T-helper 1 cell treated with Interleukin-12 subunit alpha and Interleukin-12 subunit beta and Interleukin-4 antibody, amounts not matched to agents 30 μg/mL and 1 μg/mL, for 36 hours (primary cell): ENCODE measurements around the gene DMRT1.

ENCODE experiments used
- H3K27ac Mint-ChIP-seq: one replicate; pipeline ENCODE4 v1.8.0; 2021; ENCODE audit warnings: mild to moderate bottlenecking, mixed read lengths
- H3K27me3 Mint-ChIP-seq: one replicate; pipeline ENCODE4 v1.8.0; 2021; ENCODE audit warnings: low read depth, mixed read lengths
- H3K36me3 Mint-ChIP-seq: one replicate; pipeline ENCODE4 v1.8.0; 2021; ENCODE audit warnings: low read depth, mixed read lengths
- H3K4me1 Mint-ChIP-seq: one replicate; pipeline ENCODE4 v1.8.0; 2021; ENCODE audit warnings: low read depth, mixed read lengths
- H3K4me3 Mint-ChIP-seq: one replicate; pipeline ENCODE4 v1.8.0; 2021; ENCODE audit warnings: mild to moderate bottlenecking, moderate library complexity, mixed read lengths
- H3K9me3 Mint-ChIP-seq: one replicate; pipeline ENCODE4 v1.8.0; 2021; ENCODE audit warnings: mixed read lengths

Gene DMRT1

DNA sequence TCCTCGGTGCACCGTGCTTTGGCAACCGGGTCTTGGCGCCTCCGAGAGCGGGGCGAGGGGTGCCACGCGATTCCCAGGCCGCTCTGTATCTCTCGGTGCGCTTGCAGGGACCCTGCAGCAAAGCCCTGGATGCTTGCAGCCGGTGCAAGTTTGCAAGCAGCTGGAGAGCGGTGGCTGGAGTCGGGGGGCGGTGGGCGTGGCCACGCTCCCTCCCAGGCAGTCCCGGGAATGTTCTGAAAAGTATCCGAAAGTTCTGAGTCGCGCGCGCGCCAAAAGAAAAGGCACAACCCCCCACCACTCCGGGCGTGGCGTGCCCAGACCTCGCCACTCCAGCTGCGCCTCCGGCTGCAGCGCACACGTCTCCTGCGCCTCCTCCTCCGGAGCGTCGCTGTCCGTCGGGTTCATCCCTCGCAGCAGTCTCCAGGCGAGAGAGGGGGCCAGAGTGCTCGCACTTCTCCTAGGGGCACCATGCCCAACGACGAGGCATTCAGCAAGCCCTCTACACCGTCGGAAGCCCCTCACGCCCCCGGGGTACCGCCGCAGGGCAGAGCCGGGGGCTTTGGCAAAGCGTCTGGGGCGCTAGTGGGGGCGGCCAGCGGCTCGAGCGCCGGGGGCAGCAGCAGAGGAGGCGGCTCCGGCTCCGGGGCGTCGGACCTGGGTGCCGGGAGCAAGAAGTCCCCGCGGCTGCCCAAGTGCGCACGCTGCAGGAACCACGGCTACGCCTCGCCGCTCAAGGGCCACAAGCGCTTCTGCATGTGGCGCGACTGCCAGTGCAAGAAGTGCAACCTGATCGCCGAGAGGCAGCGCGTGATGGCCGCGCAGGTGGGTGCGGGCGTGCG lies at the start of gene DMRT1:
TSS of gene DMRT1 (plus strand) at position 327 of the 839 bp plus-strand sequence. CDS start at position 469, 142 bp downstream.
- Mint-ChIP-seq H3K4me3 (no peak within 1 kb of the TSS), H3K27me3 (peaks cover 50% of the 10 kb centered on the region), H3K4me1 (no peaks in the 10 kb centered on the region), H3K27ac (no peak within 1 kb of the TSS), H3K9me3 (no peaks in the 10 kb centered on the region), H3K36me3 (no peaks in the 10 kb centered on the region)

- Mint-ChIP-seq H3K36me3 (no peaks in the 10 kb centered on the region), H3K9me3 (no peaks in the 10 kb centered on the region), H3K4me1 (no peaks in the 10 kb centered on the region), H3K27ac (no peak overlapping the region), H3K27me3 (no peaks in the 10 kb centered on the region), H3K4me3 (no peak overlapping the region)
Measured at GRCh38 chr9:792331-793260, 48.9 kb upstream of the DMRT1 start.

DNA sequence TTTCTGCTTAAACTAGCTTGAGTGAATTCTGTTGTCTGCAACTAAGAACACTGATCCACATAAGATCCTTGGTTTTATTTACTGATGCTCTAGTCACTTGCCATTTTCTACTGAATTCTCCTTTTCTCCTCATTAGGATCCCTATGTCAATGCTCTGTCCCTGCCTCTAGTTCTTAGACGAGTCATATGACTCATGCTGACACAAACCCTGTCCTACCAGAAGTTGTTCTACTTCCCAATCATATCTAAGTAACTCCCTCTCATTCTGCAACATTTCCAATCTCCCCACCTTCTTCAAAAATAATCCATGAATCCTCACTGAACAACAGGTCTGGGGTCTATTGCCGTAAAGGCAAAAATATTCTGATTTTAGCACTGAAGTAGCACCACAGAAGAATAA lies 47.1 kb upstream of the DMRT1 start:
- no peaks in the 10 kb centered on the region for H3K27me3 Mint-ChIP-seq
- H3K9me3 Mint-ChIP-seq: no peaks in the 10 kb centered on the region
- H3K36me3 Mint-ChIP-seq: no peaks in the 10 kb centered on the region
- no peak overlapping the region for H3K4me3 Mint-ChIP-seq
- H3K27ac Mint-ChIP-seq: no peak overlapping the region
- H3K4me1 Mint-ChIP-seq: no peaks in the 10 kb centered on the region

GRCh38 chr9:795869-796268 lies 45.6 kb upstream of the DMRT1 start:
- H3K27me3 Mint-ChIP-seq: no peaks in the 10 kb centered on the region
- no peak overlapping the region for H3K27ac Mint-ChIP-seq
- H3K4me3 Mint-ChIP-seq: no peak overlapping the region
- no peaks in the 10 kb centered on the region for H3K36me3 Mint-ChIP-seq
- peaks cover 2% of the 10 kb centered on the region for H3K4me1 Mint-ChIP-seq
- H3K9me3 Mint-ChIP-seq: no peaks in the 10 kb centered on the region

- Mint-ChIP-seq H3K27ac (no peak overlapping the region), H3K4me1 (peaks cover 2% of the 10 kb centered on the region), H3K4me3 (no peak overlapping the region), H3K9me3 (no peaks in the 10 kb centered on the region), H3K27me3 (peaks cover 9% of the 10 kb centered on the region), H3K36me3 (no peaks in the 10 kb centered on the region)
Measured at GRCh38 chr9:800591-801150, 40.8 kb upstream of the DMRT1 start.

GRCh38 chr9:801399-802071 lies 40.0 kb upstream of the DMRT1 start:
- Mint-ChIP-seq H3K4me1 (peaks cover 2% of the 10 kb centered on the region), H3K36me3 (no peaks in the 10 kb centered on the region), H3K27me3 (peaks cover 9% of the 10 kb centered on the region), H3K27ac (no peak overlapping the region), H3K9me3 (no peaks in the 10 kb centered on the region), H3K4me3 (no peak overlapping the region)

- H3K27me3 Mint-ChIP-seq: peaks cover 9% of the 10 kb centered on the region
- no peaks in the 10 kb centered on the region for H3K9me3 Mint-ChIP-seq
- peaks cover 2% of the 10 kb centered on the region for H3K4me1 Mint-ChIP-seq
Measured at GRCh38 chr9:804026-804425, 37.5 kb upstream of the DMRT1 start.

GRCh38 chr9:805151-805550 lies 36.3 kb upstream of the DMRT1 start:
- Mint-ChIP-seq H3K27me3 (peaks cover 9% of the 10 kb centered on the region), H3K4me1 (peaks cover 2% of the 10 kb centered on the region), H3K4me3 (no peak overlapping the region), H3K9me3 (no peaks in the 10 kb centered on the region), H3K27ac (no peak overlapping the region), H3K36me3 (no peaks in the 10 kb centered on the region)

More at GRCh38 chr9:804026-804425, 37.5 kb upstream of the DMRT1 start:
- no peaks in the 10 kb centered on the region for H3K36me3 Mint-ChIP-seq
- H3K4me3 Mint-ChIP-seq: no peak overlapping the region
- no peak overlapping the region for H3K27ac Mint-ChIP-seq

- Mint-ChIP-seq H3K4me1 (no peaks in the 10 kb centered on the region), H3K27ac (no peak overlapping the region), H3K9me3 (no peaks in the 10 kb centered on the region), H3K27me3 (peaks cover 9% of the 10 kb centered on the region), H3K4me3 (no peak overlapping the region), H3K36me3 (no peaks in the 10 kb centered on the region)
Measured at GRCh38 chr9:806285-807156, 35.0 kb upstream of the DMRT1 start.

- Mint-ChIP-seq H3K27me3 (no peaks in the 10 kb centered on the region), H3K36me3 (no peaks in the 10 kb centered on the region), H3K9me3 (no peaks in the 10 kb centered on the region), H3K4me3 (no peak overlapping the region), H3K4me1 (no peaks in the 10 kb centered on the region), H3K27ac (no peak overlapping the region)
Measured at GRCh38 chr9:811106-811531, 30.4 kb upstream of the DMRT1 start.

DNA sequence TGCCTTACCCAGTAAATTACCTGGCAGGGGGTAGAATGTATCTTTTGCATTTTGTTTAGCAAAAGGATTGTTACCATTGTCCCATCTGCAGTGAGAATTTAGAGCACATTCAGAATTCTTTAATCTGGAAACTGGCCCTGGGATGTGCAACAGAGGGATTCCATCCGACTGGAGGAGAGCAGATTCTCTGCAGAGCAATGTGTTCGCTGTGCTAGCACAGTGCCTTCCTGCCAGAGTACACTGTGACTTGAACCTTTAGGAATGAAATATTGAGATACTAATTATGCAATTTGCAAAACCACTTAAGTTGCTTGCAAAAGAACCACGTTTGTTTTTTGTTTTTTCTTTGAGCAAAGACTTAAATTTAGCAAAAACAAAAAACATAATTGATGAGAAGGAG lies 22.5 kb upstream of the DMRT1 start:
- no peaks in the 10 kb centered on the region for H3K9me3 Mint-ChIP-seq
- H3K27me3 Mint-ChIP-seq: peaks cover 13% of the 10 kb centered on the region
- H3K36me3 Mint-ChIP-seq: no peaks in the 10 kb centered on the region
- no peak overlapping the region for H3K4me3 Mint-ChIP-seq
- H3K27ac Mint-ChIP-seq: no peak overlapping the region
- peaks cover 2% of the 10 kb centered on the region for H3K4me1 Mint-ChIP-seq

GRCh38 chr9:826500-827280 lies 14.8 kb upstream of the DMRT1 start:
- Mint-ChIP-seq H3K27ac (no peak overlapping the region), H3K4me3 (no peak overlapping the region), H3K36me3 (no peaks in the 10 kb centered on the region), H3K9me3 (no peaks in the 10 kb centered on the region), H3K27me3 (no peaks in the 10 kb centered on the region), H3K4me1 (no peaks in the 10 kb centered on the region)

DNA sequence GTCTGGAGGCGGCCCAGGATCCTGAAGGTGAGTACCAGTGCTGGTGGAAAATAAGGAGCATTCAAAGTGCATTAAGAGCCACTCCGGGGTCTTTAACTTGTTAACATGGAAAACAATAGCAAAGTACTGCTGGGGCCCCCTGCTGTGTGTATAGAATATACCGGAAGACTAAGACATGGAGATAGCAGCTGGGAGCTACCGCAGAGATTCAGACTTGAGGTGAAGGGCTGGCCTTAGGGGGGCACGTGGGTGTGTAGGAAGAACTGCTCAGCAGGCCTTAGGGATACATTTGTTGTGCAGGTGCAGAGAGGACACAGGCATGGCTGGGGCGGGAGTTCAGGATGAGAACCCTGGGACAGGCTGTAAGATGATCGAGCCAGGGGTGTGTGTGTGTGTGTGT lies 1.2 kb upstream of the DMRT1 start:
- H3K4me1 Mint-ChIP-seq: no peaks in the 10 kb centered on the region
- H3K27ac Mint-ChIP-seq: no peak overlapping the region
- H3K27me3 Mint-ChIP-seq: peaks cover 44% of the 10 kb centered on the region
- no peaks in the 10 kb centered on the region for H3K36me3 Mint-ChIP-seq
- no peak overlapping the region for H3K4me3 Mint-ChIP-seq
- no peaks in the 10 kb centered on the region for H3K9me3 Mint-ChIP-seq
